ENCODE data around the gene EHD3.

DNA sequence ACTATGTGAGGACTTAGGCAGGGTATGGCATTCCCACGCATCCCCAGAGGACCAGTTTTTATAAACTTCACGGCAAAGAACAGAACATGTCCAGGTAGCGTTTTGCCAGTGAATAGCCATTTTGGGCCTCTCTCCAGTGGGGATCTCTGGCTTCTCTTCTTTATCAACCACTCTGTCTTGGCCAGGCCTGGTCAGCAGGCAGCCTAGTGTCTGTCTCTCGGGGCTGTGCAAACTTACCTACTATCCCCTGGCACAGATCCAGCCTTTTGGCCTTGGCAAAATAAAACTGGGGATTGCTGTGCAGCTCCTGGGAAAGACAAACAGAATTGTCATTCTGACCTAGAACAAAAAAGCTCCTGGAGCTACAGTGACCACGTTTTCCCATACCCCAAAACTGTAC, 31.1 kb upstream of the EHD3 start:
- TF ChIP-seq, protein P1, sequence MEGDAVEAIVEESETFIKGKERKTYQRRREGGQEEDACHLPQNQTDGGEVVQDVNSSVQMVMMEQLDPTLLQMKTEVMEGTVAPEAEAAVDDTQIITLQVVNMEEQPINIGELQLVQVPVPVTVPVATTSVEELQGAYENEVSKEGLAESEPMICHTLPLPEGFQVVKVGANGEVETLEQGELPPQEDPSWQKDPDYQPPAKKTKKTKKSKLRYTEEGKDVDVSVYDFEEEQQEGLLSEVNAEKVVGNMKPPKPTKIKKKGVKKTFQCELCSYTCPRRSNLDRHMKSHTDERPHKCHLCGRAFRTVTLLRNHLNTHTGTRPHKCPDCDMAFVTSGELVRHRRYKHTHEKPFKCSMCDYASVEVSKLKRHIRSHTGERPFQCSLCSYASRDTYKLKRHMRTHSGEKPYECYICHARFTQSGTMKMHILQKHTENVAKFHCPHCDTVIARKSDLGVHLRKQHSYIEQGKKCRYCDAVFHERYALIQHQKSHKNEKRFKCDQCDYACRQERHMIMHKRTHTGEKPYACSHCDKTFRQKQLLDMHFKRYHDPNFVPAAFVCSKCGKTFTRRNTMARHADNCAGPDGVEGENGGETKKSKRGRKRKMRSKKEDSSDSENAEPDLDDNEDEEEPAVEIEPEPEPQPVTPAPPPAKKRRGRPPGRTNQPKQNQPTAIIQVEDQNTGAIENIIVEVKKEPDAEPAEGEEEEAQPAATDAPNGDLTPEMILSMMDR (IDR thresholded peaks at IDR 0.05; ENCODE audit: insufficient read depth, low read length, poor library complexity, severe bottlenecking): no peak
- no peak for TF ChIP-seq EZH2phosphoT487 (conservative IDR thresholded peaks at IDR 0.05; ENCODE audit: low read length)

Measured in SU-DHL-6 (cell line).